Mammary epithelial cell (primary cell): ENCODE data around the gene ITGBL1.

ENCODE experiments used
- CTCF ChIP-seq, 2 donors: IDR thresholded peaks in 1 of 2; conservative IDR thresholded peaks in 1 of 2; 2 replicates each; pipeline ENCODE4 v1.5.1; 2011 to 2012; ENCODE audit warnings: inconsistent platforms in 2 of 2, low read length in 2 of 2, mild to moderate bottlenecking in 2 of 2, control low read depth in 1 of 2, low read depth in 1 of 2; ENCODE audit not compliant: insufficient read depth in 1 of 2; ENCODE audit errors: extremely low read depth in 1 of 2
- EZH2 ChIP-seq: IDR thresholded peaks from 2 replicates; pipeline ENCODE4 v1.6.1; 2012; ENCODE audit warnings: low read length, inconsistent platforms, borderline replicate concordance

DNA sequence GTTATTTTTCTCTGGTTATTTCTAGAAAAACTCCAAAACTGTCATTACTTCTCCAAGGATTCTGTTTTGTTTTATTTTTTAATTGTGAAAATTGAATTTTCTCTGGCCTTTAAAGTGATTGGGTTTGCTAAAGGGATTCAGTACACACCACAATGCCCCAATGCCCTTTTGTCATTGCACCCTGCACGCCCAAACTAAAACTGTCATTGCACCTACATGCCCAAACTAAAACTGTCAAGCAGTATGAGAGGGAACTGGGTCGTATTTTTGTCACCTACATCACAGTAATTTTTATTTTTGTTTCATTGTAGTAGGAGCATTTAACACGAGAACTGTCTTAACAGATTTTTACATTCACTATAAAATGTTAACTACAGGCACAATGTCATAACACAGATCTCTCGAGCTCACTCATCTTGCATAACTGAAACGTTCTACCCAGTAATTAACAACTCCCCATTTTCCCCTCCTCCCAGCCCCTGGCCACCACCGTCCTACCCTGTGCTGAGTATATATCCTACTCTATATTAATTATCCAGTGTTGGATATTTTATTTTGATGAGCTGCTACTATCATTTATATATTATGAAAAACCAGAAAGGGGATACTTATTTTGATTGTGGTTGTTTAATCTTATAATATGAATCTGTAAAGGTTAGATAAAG is 43.4 kb upstream of the ITGBL1 start:
- no peak for TF ChIP-seq CTCF (conservative IDR thresholded peaks at IDR 0.05 in 1 of 2, IDR thresholded peaks at IDR 0.05 in 1 of 2; ENCODE audit: extremely low read depth in 1 of 2, insufficient read depth in 1 of 2, low read depth in 1 of 2, low read length in 2 of 2)
- no peak for TF ChIP-seq EZH2
